K562 treated with DMSO at 1 percent for 24 hours (cell line): ENCODE measurements around the gene CLUH. TPM values are rescaled to one million over a fixed set of nuclear protein-coding genes. Genes with fewer than 3 reads are reported as not detected.

Experiments used
- total RNA-seq: library from RNA; unstranded; fragments of 300-600 nt; gene quantifications from 2 replicates; pipeline ENCODE4 v1.2.3, GENCODE V29; 2022; ENCODE audit warnings: low read depth; ENCODE audit not compliant: insufficient read depth

CLUH gene, protein sequence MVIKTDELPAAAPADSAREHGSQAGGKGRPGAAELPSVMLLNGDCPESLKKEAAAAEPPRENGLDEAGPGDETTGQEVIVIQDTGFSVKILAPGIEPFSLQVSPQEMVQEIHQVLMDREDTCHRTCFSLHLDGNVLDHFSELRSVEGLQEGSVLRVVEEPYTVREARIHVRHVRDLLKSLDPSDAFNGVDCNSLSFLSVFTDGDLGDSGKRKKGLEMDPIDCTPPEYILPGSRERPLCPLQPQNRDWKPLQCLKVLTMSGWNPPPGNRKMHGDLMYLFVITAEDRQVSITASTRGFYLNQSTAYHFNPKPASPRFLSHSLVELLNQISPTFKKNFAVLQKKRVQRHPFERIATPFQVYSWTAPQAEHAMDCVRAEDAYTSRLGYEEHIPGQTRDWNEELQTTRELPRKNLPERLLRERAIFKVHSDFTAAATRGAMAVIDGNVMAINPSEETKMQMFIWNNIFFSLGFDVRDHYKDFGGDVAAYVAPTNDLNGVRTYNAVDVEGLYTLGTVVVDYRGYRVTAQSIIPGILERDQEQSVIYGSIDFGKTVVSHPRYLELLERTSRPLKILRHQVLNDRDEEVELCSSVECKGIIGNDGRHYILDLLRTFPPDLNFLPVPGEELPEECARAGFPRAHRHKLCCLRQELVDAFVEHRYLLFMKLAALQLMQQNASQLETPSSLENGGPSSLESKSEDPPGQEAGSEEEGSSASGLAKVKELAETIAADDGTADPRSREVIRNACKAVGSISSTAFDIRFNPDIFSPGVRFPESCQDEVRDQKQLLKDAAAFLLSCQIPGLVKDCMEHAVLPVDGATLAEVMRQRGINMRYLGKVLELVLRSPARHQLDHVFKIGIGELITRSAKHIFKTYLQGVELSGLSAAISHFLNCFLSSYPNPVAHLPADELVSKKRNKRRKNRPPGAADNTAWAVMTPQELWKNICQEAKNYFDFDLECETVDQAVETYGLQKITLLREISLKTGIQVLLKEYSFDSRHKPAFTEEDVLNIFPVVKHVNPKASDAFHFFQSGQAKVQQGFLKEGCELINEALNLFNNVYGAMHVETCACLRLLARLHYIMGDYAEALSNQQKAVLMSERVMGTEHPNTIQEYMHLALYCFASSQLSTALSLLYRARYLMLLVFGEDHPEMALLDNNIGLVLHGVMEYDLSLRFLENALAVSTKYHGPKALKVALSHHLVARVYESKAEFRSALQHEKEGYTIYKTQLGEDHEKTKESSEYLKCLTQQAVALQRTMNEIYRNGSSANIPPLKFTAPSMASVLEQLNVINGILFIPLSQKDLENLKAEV (N-terminal part only)
- 38.2 and 49.5 TPM in 2 replicates for total RNA-seq

DNA sequence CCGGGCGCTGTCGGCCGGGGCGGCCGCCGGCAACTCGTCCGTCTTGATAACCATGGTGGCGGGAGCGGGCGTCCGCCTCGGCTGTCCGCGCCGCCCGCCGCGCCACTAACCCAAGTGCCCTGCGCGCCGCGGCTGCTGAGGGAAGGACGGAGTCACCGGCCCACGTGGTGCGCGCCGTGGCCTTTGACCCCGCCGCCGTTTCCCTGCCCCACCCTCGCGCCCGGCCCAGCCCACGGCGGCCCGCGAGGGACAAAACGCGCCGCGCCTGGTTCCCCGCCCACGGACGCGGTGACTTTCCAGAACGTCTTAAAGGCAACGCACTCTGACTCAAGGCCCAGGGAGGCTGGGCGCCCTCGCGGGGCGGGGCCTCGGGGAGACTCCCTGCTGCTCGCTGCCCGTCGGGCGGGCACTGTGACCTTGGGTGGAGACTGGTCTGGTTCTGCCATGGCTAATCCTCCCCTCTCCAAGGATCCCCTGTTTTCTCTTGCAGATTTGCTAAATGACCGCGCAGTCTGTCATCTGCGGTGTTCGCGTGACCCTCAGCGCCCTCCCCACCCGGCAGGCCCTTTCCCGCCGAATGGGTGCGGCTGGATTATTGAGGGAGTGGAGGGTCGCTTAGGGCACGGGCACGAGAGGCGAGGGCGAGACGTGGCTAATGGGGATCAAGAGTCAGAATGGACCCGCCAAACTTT lies at the start of gene CLUH:
CLUH (minus strand) TSS at position 157 of the 692 bp plus-strand sequence; CDS start at position 54, 103 bp downstream.

GRCh38 chr17:2749058-2749783 lies 37.7 kb upstream of the CLUH start, which contains the start of gene CCDC92B:
CCDC92B (minus strand) TSS chr17:2749652; CDS start chr17:2735145, 14,507 bp downstream.

Other genes starting within 250 kb of the CLUH start
- 6.3 and 8.6 TPM in 2 replicates for gene METTL16, start 199.9 kb downstream of the CLUH start, total RNA-seq
- gene PAFAH1B1, start 118.1 kb downstream of the CLUH start, total RNA-seq = 22.1 and 28.6 TPM in 2 replicates
- not detected in 2 replicates for gene CCDC92B, start 37.9 kb upstream of the CLUH start, total RNA-seq
- gene RAP1GAP2, start 84.7 kb upstream of the CLUH start, total RNA-seq = 0.17 TPM in 1 of 2 replicates, not detected in the other